ENCODE measurements around the gene ACR.

The ACR gene

GRCh38 chr22:50719814-50720300 is 18.1 kb upstream of the ACR start:
- no peak for DNase-seq

GRCh38 chr22:50720301-50721256 is 17.4 kb upstream of the ACR start:
- no peak for DNase-seq

- no peak for DNase-seq
Observed at GRCh38 chr22:50721257-50721844, 16.7 kb upstream of the ACR start.

GRCh38 chr22:50722048-50722701 is 15.8 kb upstream of the ACR start:
- DNase-seq = no peak

- no peak for DNase-seq
Observed at GRCh38 chr22:50722716-50723428, 15.1 kb upstream of the ACR start.

GRCh38 chr22:50723991-50724390 is 14.0 kb upstream of the ACR start:
- DNase-seq = no peak

GRCh38 chr22:50724616-50725015 is 13.4 kb upstream of the ACR start:
- no peak for DNase-seq

- no peak for DNase-seq
Observed at GRCh38 chr22:50725597-50725996, 12.4 kb upstream of the ACR start.

GRCh38 chr22:50726643-50727340 is 11.2 kb upstream of the ACR start:
- no peak for DNase-seq

- DNase-seq = no peak
Observed at GRCh38 chr22:50727678-50728522, 10.1 kb upstream of the ACR start.

- DNase-seq = no peak
Observed at GRCh38 chr22:50728523-50728931, 9.5 kb upstream of the ACR start.

GRCh38 chr22:50729391-50730012 is 8.5 kb upstream of the ACR start:
- no peak for DNase-seq

- DNase-seq = no peak
Observed at GRCh38 chr22:50730013-50730891, 7.8 kb upstream of the ACR start.

GRCh38 chr22:50730941-50731661 is 6.9 kb upstream of the ACR start:
- DNase-seq = no peak

GRCh38 chr22:50731811-50732624 is 6.0 kb upstream of the ACR start:
- DNase-seq = peak; percentile 50

- no peak for DNase-seq
Observed at GRCh38 chr22:50732681-50733080, 5.3 kb upstream of the ACR start.

- DNase-seq = no peak
Observed at GRCh38 chr22:50733521-50734342, 4.3 kb upstream of the ACR start.

Data from stimulated activated CD4-positive, alpha-beta T cell treated with anti-CD3 and anti-CD28 coated beads, Interleukin-4, amount 100 ng/mL, for 24 hours (primary cell).